ENCODE results near the gene GALNT13.

GALNT13 gene

DNA sequence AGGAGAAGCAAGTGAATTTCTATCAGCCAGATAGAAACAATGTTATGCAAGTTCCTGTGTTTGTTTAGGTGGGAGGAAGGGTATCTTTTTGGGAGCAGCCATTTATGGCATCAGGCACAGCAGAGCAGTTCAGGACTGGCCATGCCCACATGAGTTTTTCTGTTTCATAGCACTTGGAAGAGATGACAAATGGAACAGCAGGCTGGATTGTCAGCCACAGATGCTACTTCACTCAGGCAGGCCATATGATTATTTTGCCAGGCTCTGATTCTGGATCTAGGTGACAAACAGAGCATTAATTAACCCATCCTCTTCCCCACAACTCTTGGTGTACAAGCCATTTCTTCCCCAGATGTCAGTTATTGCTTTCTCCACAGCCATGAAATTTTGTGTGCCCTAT, 63.8 kb downstream of the GALNT13 start:
- intact Hi-C loops (cut with DNase I), result no loop called here

DNA sequence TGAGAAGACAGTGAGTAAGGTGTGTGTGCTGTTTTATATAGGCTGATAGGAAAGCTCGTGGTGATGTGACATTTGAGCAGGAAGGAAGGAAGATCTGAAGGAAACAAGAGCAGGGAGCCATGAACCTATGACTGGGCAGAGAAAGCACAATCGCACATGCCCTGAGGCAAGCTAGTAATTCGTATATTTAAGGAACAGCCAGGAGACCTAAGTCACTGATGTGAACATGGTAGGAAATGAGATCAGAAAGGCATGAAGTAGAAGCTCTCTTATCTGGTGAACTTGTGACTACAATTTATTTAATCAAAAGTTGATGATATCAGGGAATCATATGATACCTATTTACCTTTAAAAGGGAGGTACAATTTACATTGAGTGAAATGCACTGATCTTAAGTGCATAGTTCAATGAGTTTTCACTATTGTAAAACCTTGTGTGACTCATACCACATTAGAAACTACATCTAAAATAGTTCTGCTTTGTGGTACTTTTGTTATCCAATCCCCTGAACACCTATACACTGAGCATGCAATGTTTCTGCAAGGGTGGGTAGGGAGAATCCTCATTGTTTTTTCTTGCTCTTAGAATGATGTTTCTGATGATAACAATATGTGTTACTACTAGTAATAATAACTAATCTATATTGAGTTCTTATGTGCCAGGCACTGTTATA, 67.5 kb downstream of the GALNT13 start:
- intact Hi-C loops (cut with DNase I), result no loop called here
- no peak for DNase-seq

More for the DNA sequence above, 63.8 kb downstream of the GALNT13 start:
- DNase-seq, result no peak

DNA sequence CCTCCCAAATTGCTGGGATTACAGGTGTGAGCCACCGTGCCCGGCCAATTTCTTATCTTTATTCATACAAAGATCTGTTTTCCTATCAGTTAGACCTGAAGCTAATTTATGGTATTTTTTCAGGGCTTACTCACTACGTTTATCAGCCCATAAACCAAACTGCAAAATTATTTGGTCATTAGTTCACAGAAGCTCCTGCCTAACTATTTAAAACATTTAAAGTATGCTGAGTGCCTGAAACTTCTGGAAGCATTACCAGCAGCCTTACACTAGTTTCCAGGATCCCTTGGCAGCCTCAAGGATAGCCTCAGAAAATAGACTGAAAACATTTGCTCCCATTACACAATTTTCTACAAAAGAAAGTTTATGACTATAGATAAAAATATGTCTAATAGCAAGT, 68.8 kb downstream of the GALNT13 start:
- no peak for DNase-seq

DNA sequence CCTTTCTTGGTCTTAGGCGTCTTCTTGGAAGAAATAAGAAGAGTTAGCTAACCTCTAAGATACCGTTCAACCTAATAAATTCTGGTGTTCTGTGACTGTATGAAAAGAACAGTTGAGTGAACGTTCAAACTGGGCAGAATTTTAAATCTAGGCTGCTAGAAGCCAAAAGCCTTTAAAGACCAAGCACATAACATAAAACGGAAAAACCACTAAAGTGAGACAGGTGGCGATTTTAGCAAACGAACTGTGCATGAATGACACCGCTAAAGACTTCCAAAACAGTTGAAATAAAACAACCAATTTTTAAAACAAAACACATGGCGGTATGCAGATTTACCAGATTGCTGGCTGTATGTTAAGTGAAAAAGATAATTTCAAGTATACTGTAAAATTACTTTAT, 73.1 kb downstream of the GALNT13 start:
- DNase-seq, result no peak
- intact Hi-C loops (cut with DNase I), result no loop called here

More for the DNA sequence above, 68.8 kb downstream of the GALNT13 start:
- intact Hi-C loops (cut with DNase I), result no loop called here

DNA sequence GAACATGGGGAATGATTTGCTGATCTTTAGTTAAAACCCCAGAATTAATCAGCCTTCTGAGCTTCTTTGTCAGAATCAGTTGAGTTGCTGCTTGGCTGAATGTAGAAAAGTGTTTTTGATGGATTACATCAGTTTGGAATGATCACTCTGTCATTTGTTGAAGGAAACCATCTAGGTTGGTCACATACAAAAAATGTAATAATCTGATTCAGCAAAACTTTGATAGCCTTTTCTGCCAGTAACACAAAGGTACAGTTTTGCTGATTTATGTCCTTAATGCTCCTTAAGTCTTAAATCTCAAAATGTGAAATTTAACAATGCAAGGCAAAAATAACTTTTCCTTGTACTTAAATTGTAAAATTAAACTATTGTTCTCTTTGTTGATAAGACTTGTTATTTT, 74.3 kb downstream of the GALNT13 start:
- intact Hi-C loops (cut with DNase I), result no loop called here
- no peak for DNase-seq

DNA sequence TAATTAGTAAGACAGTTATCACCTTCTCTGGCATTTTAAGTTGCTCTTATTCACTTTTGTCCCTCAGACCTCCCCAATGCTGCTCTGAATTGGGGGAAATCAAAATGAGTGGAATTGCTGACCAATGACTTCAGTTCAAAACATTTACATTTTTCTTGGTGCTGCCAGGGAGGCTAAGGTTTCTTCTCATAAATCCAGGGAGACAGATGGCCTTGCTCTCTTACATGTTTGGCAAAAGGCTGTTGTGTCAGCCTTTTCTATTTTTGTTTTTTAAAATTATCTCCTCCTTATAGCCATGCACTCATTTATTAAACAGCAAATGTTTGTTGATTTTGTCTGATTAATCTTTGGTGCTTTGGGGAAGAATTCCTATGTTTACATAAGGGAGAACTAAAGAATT, 82.0 kb downstream of the GALNT13 start:
- no peak for DNase-seq
- intact Hi-C loops (cut with DNase I), result no loop called here

DNA sequence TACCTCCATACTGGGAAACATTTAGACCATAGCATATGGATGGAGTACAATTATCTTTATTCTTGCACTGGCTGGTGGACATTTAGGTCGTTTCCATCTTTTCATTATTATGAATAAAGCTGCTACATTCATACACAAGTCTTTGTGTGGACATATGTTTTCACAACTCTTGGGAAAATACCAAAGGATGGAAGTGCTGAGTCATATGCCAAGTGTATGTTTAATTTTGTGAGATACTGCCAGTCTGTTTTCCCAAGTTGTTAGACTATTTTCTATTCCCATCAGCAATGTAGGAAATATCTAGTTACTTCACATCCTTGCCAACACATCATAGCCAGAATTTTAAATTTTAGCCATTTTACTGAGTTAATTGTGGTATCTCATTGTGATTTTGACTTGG, 91.5 kb downstream of the GALNT13 start:
- intact Hi-C loops (cut with DNase I), result no loop called here
- DNase-seq, result no peak

DNA sequence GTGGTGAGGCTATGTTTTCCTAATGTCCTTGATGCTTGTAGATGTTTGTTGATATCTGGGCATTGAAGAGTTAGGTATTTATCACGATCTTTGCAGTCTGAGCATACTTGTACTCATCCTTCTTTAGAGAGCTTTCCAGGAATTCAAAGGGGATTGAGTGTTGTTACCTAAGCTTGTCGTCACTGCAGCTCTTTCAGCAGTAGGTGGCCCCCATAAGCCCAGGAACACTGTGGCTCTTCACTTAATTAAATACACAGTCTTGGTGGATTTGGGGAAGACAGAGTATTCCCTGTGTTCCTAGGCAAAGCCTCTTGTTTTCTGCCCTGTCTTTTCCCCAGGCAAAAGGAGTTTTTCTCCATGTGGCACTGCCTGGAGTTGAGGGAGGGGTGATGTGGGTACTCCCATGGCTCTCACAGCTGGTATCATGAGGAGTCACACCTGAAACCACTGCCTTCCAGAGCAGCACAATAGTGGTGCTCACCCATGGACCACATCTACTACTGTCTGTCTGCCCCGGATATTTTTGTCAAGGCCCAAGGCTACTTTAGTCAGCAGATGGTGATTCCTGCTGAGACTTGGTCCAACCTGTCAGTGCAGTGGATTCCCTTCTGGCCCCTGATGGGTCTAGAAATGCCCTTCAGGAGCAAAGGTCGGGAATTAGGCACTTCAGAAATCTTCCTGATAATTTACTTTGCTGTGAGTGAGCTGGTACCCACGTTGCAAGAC, 95.7 kb downstream of the GALNT13 start:
- intact Hi-C loops (cut with DNase I), result no loop called here
- DNase-seq, result no peak

DNA sequence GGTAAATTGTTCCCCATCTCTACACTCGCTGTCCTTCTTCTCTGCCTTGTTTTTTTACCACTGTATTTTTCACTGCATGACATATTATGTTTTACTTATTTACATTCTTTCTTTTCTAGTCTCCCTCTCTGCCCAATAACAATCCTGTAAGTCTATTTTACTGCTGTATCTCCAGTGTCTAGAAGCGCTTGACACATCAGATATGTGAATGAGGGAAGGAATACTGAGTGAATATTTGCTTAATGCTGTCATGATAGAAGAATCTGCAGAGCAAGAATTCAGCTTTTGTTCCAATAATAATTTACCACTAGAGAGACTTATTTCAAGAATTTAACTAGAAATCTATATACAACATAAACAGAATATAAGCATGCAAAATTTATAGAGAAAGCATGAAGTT, 99.5 kb downstream of the GALNT13 start:
- DNase-seq, result no peak
- intact Hi-C loops (cut with DNase I), result no loop called here

DNA sequence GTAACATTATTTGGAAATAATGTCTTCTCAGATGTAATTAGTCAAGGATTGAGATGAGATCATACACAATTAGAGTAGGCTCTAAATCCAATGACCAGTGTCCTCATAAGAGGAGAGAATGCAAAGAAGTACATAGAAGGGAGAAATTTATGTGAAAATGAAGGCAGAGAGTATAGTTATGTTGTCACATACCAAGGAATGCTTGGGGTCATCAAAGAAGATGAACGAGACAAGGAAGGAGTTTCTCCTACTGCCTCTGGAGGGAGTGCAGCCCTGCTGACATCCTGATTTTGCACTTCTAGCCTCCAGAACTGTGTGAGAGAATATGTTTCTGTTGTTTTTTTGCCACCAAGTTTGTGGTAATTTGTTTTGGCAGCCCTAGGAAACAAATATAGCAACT, 100.1 kb downstream of the GALNT13 start:
- DNase-seq, result no peak
- intact Hi-C loops (cut with DNase I), result no loop called here

DNA sequence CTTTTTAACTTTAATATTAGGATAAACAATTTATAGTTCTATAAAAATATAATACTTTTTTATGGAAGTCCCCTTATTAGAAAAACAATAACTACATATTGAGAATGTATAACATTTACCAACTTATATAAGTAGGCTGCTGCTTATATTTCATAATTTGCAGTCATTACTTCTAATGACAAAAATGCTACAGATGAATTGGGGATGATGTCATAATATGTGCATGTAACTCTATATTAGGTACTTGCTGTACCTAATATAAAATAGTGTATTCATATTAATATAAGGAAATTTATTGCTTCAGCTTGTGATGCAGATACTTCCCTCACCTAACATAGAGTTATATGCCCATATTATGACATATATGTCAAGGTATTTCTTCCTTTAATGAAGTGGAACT, 100.7 kb downstream of the GALNT13 start:
- intact Hi-C loops (cut with DNase I), result no loop called here
- no peak for DNase-seq

DNA sequence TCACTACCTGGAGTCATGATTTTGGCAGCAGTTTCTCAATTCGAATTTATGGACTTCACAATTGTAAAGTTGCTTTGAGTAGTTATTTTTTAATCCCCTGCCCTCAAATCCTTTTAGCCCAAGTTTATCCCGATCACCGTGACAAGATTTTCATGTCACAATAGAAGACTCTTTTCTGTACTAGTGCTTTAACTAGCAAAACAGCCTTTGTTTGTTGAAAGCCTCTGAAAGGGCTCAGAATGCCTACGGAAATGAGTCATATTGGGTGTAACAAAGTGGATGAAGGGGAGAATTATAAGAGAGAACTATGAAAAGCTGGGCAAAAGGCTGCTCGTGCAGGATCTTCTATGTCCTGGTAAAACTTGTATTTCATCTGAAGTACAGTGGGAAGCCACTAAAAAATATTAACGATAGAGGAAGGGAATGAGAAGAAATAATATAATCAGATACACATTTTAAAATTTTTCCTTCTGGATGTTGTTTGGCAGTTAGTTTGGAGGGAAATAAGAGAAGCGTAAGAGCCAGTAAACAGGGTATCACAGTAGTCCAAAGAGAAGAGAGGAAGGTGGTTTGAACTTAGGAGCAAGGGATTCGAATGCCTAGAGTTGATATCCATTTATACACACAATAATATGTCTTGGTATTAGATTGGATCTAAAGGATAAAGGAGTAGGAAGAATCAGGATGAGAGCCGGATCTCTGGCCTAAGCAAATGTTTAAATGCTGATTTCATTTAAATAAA, 114.9 kb downstream of the GALNT13 start:
- intact Hi-C loops (cut with DNase I), result no loop called here
- DNase-seq, result peak in 3 of 42 donors; percentile 6 to 26 (median 15)

DNA sequence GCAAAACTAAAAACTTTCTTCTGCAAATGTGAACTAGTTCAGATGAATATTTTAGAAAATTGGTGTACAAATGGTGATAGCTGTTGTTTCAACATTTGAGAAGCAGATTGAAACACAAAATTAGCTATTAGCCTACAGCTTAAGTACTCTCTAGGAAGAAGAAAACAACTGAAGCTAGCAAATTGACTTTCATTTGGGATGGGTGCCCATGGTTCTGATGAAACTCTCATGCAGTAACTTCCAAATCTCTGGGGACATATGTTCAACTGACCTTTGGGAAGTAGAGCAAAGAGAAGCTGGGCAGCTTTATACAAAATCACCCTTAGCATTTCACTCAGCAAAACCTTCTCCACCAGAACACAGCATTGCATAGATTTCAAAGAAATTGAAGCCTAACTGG, 119.0 kb downstream of the GALNT13 start:
- DNase-seq, result no peak
- intact Hi-C loops (cut with DNase I), result no loop called here

DNA sequence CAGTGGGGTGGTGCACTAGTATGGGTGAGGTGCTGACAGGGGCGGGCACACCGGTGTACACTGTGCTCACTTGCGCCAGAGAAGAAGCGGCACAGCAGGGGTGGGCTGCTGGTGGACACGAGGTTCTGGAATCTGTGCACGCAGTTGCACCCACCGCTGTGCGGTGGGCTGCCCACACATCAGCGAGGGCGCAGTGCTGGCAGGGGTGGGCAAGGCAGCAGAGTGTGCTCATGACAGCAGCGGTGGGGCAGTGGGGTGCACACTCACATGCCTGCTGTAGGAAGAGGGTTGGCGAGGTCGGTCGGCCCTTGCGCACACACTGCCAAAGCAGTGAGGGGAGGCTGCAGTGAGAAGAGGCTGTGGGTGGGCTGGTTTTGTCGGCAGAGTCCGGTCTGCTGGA, 141.8 kb downstream of the GALNT13 start:
- intact Hi-C loops (cut with DNase I), result no loop called here
- no peak for DNase-seq

DNA sequence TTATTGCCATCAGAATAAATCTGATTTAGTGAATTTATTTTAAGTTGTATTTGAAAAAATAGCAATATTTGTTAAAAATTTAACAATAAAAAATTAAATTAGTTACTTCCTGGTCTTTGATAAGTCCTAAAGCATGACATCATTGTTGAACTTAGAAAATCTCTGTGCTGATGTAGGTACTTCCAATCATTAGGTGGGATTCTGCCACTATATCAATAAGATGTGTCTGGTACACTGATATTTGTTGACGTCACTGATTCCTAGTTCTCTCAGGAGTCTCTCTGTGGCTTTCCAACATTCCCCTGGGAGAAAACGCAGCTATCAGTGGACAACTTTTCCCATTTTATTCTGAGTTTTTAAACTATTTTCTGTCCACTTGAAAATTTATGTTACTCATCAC, 143.5 kb downstream of the GALNT13 start:
- intact Hi-C loops (cut with DNase I), result no loop called here
- DNase-seq, result no peak

DNA sequence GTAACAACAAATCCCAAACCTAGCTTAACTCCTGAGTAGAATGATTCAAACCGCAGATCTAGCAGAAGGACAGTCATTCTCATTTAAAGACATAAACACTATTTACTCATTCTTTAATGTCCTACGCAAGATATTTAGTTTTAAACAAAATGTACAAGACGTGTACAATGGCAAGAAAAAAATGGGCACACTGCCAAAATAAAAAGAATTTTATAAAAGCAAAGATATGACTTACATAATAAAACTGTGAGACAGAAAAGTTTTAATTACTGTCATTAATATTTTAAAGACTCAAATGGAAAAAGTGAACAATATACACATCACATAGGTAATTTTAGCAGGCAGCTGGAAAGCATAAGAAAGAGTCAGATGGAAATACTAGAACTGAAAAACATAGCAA, 157.8 kb downstream of the GALNT13 start:
- intact Hi-C loops (cut with DNase I), result no loop called here
- DNase-seq, result no peak

DNA sequence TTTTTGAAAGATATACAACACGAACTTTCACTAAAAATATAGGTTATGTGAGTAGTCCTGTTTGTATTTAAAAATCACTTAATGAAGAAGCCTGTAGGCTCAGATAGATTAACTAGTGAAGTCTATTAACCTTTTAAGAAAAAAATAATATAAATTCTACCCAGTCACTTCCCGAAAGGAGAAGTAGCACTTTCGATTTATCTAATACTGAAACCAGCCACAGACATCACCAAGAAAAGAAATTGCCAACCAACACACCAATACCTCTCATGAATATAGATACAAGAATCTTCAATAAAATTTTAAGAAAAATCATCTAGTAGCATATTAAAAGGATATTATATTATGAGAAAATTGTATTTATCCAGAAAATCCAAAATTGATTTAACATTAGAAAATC, 160.5 kb downstream of the GALNT13 start:
- no peak for DNase-seq
- intact Hi-C loops (cut with DNase I), result no loop called here

DNA sequence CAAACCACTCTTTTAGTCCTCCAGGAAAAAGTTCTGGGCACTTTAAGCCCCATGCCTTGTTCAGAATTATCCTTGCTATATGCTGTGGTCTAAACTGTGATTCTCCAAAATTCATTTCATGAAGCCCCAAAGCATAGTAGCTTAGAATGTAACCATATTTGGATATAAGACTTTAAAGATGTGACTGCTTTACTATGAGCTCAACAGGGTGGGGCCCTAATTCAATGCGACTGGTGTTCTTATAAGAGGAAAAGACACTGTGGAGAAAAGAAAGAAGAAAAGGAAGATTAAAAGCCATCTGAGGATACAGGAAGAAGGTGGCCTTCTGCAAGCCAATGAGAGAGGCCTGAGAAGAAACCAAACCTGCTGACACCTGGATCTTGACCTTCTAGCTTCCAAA, 174.8 kb downstream of the GALNT13 start:
- no peak for DNase-seq
- intact Hi-C loops (cut with DNase I), result no loop called here

DNA sequence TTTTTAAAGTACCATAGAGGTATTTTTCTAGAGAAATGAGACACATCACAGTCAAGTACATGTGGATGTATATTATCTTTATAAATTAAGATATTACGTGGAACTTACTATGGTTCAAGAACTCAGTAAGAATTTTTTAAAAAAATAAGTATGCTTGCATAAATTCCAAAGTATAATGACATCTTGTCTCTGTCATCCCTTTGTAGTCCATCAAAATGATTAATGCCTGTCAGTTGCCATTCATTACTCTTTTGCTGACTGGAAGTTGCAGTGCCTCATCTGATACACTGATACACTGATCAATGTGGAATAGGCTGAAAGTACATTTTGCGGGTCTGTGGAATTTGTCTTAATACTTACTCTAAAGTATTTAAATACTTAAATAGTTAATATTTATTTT, 177.2 kb downstream of the GALNT13 start:
- intact Hi-C loops (cut with DNase I), result no loop called here
- DNase-seq, result no peak

DNA sequence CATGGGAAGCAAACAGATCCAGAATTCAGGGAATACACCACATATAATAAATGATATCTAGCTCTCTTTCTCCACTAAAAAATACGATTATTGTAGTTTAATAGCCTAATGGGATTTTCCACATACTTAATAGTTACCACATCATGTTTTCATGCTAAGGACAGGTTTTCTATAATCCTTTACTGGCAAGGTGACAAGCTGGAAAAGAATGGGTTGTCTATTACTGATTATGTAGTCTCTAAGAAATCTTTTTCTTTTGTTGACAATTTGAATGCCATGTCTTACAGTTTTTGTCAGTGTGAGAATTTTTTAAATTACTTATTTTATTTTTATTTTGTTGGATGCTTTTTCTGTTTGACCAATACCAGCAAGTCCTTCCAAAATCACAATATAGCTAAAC, 177.8 kb downstream of the GALNT13 start:
- intact Hi-C loops (cut with DNase I), result no loop called here
- DNase-seq, result no peak

DNA sequence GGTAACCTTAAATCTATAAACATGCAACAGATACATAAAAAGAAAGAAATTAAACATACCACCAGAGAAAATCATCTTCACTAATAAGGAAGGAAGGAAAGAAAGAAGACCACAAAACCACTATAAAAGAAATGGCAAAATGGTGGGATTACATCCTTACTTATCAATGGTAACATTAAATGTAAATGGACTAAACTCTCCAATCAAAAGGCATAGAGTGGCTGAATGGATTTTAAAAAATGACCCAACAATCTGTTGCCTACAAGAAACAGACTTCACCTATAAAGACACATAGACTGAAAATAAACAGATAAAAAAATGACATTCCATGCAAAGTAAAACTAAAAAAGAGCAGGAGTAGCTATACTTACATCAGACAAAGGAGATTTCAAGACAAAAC, 195.4 kb downstream of the GALNT13 start:
- DNase-seq, result no peak
- intact Hi-C loops (cut with DNase I), result no loop called here

All from head of caudate nucleus (tissue), 42 donors.